22Rv1 (cell line): Measurements from ENCODE around the gene CERT1.

Experiments
- H3K27ac ChIP-seq: fragments of 450-650 bp; 2 replicates; pipeline ENCODE4 v1.5.1; 2017
- CTCF ChIP-seq: fragments of 450-650 bp; IDR thresholded peaks from 2 replicates; pipeline ENCODE4 v1.5.1; 2017; ENCODE audit warnings: mild to moderate bottlenecking
- ZFX ChIP-seq: fragments of 450-650 bp; IDR thresholded peaks from 2 replicates; pipeline ENCODE4 v1.6.1; 2017; ENCODE audit warnings: antibody characterized with exemption, borderline replicate concordance

CERT1 gene

GRCh38 chr5:75461679-75462078 is 49.8 kb downstream of the CERT1 start:
- H3K27ac ChIP-seq = no peak overlapping the region
- no peak for TF ChIP-seq ZFX
- TF ChIP-seq CTCF = no peak

- peak overlapping the region; percentile 57 for H3K27ac ChIP-seq
- no peak for TF ChIP-seq CTCF
- TF ChIP-seq ZFX = no peak
These were observed 50.4 kb downstream of the CERT1 start for GRCh38 chr5:75460942-75461610.

- TF ChIP-seq CTCF (no peak), ZFX (no peak)
- H3K27ac ChIP-seq = peak overlapping the region; percentile 57
These were observed 50.9 kb downstream of the CERT1 start for GRCh38 chr5:75460532-75460931.

GRCh38 chr5:75457691-75458090 is 53.7 kb downstream of the CERT1 start:
- TF ChIP-seq ZFX (no peak), CTCF (no peak)

GRCh38 chr5:75457161-75457560 is 54.3 kb downstream of the CERT1 start:
- no peak overlapping the region for H3K27ac ChIP-seq
- TF ChIP-seq CTCF (no peak), ZFX (no peak)

More at GRCh38 chr5:75457691-75458090, 53.7 kb downstream of the CERT1 start:
- H3K27ac ChIP-seq = no peak overlapping the region

GRCh38 chr5:75450069-75450468 is 61.4 kb downstream of the CERT1 start:
- no peak overlapping the region for H3K27ac ChIP-seq

More at GRCh38 chr5:75450069-75450468, 61.4 kb downstream of the CERT1 start:
- TF ChIP-seq CTCF = no peak
- no peak for TF ChIP-seq ZFX
